Daoy (cell line): ENCODE data around the gene KRTAP5-9. TPM values are rescaled to one million over a fixed set of nuclear protein-coding genes. Genes with fewer than 3 reads are reported as not detected.
"Not testable (repeated sequence)": the region's sequence is repeated elsewhere in the genome, so short reads cannot be mapped to it uniquely, and the experiment has no call there.

Experiments used
- DNase-seq: peaks from one replicate; pipeline ENCODE4 v3.0.0-alpha.2; 2015; ENCODE audit warnings: low read depth
- total RNA-seq: library from RNA; depleted of rRNA; stranded (reverse); fragments of >200 nt; shearing (Covaris generic); gene quantifications from 2 replicates; pipeline ENCODE4 v1.2.3, GENCODE V29; 2014

KRTAP5-9 gene
- total RNA-seq, 1 experiment from 2014 or later = not detected

DNA sequence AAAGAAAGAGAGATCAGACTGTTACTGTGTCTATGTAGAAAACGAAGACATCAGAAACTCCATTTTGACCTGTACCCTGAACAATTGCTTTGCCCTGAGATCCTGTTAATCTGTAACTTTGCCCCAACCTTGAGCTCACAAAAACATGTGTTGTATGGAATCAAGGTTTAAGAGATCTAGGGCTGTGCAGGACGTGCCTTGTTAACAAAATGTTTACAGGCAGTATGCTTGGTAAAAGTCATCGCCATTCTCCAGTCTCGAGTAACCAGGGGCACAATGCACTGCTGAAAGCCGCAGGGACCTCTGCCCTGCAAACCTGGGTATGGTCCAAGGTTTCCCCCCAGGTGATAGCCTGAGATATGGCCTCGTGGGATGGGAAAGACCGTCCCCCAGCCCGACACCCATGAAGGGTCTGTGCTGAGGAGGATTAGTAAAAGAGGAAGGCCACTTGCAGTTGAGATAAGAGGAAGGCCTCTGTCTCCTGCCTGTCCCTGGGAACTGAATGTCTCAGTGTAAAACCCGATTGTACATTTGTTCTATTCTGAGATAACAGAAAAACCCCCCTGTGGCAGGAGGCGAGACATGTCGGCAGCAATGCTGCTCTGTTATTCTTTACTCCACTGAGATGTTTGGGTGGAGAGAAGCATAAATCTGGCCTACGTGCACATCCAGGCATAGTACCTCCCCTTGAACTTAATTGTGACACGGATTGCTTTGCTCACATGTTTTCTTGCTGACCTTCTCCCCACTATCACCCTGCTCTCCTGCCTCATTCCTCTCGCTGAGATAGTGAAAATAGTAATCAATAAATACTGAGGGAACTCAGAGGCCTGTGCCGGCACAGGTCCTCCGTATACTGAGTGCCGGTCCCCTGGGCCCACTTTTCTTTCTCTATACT, 13.3 kb upstream of the KRTAP5-9 start:
- DNase-seq = not testable (repeated sequence)

DNA sequence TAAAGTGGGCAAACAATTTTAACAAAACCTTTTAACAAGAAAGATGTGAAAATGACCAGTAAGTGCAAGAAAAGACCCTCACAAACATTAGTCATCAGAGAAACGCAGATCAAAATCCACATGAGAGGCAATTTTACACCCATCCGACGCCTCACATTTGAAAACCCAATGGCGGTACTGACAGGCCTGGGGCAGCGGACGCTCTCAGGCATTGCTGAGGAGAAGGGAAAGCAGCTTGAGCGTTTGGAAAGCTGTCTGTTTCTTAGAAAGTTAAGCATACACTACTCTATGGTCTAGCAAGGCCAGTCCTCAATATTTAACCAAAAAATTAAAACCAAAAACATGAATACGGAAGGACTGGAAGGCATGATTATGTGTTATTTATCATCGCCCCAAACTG, 12.4 kb upstream of the KRTAP5-9 start:
- DNase-seq = no peak

DNA sequence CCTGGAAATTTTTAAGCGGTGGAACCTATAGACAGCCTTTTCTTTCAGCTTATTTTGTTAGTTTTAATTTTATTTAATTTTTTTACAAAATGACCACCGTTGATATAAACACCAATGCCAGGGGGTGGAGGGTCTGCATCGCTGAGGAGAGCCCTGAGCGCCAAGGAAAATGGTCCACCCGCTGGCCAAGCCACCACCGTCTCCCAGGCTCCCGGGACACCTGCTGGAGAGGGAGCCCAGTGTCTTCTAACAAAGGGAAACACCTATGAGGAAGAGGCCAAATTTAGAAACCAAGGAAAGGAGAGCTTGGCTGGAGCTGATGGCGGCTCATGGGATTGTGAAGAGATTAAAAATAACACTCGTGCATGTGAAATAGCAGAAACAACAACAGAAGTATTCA, 10.7 kb upstream of the KRTAP5-9 start:
- DNase-seq = no peak

- not testable (repeated sequence) for DNase-seq
These were observed 10.1 kb upstream of the KRTAP5-9 start, which contains the start of gene KRTAP5-8 for GRCh38 chr11:71537977-71538665. KRTAP5-8 (plus strand) TSS chr11:71538025; CDS start chr11:71538056, 31 bp downstream.

DNA sequence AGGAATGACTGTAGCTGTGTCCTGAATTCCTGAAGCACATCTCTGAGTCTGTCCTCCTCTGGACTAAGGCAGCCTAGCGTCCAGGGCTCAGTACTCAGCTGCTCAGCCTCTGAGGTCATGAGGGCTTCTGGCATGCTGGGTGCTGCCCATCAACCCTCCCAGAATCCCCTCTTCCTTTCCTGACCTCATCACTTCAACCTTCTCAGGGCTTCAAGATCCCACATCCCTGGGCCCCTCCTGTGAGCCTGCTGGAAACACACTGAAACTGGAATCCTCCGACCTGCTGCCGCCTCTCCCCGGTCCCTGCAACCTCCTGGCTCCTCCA, 9.6 kb upstream of the KRTAP5-9 start:
- DNase-seq = no peak

GRCh38 chr11:71539017-71539416, 9.2 kb upstream of the KRTAP5-9 start:
- no peak for DNase-seq

DNA sequence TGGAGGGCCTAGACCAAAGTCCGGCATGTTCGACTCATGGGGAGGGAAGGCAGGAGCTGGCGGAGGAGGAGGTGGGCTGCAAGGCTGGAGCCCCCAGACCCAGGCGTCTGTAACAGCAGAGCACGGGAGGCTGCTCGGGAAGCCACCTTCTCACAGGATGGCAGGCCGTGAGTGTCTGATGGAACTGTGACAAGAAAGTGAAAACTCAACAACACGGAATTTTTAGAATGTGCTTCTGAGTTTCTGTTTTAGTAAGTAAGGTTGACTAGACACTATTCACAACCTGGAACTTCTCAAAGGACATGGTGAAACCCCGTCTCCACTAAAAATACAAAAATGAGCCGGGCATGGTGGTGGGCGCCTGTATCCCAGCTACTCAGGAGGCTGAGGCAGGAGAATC, 8.2 kb upstream of the KRTAP5-9 start:
- DNase-seq = not testable (repeated sequence)

DNA sequence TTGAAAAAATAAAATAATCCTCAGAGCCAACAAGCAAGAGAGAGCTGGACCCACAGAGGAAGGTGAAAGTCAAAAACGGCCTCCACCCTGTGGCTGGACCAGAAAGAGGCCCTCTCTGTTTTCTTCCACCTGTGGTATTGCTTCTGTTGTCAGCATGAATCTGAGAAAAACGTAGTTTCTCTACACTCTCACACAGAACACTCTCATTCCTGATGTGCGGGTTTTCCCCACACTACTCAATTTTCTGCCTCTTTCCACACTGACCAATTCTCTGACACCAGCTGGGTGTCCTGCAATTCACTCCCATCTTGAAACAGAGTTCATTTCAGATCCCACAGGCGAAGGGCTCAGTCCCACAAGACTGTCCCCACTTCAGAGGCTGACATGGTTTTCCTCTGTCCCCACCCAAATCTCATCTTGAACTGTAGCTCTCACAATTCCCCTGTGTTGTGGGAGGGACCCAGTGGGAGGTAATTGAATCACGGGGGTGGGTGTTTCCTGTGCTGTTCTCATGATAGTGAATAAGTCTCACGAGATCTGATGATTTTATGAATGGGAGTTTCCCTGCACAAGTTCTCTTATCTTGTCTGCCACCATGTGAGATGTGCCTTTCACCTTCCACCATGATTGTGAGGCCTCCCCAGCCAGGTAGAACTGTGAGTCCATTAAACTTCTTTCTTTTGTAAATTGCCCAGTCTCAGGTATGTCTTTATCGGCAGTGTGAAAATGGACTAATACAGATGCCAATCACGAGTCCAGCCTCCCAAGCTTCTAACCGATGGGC, 7.5 kb upstream of the KRTAP5-9 start:
- DNase-seq = not testable (repeated sequence)

GRCh38 chr11:71542382-71542781, 5.8 kb upstream of the KRTAP5-9 start:
- no peak for DNase-seq

- DNase-seq = peak; percentile 21
These were observed 5.1 kb upstream of the KRTAP5-9 start for GRCh38 chr11:71542879-71543777.

GRCh38 chr11:71543866-71544265, 4.4 kb upstream of the KRTAP5-9 start:
- DNase-seq = no peak

- DNase-seq = no peak
These were observed 3.5 kb upstream of the KRTAP5-9 start for GRCh38 chr11:71544525-71545214.

DNA sequence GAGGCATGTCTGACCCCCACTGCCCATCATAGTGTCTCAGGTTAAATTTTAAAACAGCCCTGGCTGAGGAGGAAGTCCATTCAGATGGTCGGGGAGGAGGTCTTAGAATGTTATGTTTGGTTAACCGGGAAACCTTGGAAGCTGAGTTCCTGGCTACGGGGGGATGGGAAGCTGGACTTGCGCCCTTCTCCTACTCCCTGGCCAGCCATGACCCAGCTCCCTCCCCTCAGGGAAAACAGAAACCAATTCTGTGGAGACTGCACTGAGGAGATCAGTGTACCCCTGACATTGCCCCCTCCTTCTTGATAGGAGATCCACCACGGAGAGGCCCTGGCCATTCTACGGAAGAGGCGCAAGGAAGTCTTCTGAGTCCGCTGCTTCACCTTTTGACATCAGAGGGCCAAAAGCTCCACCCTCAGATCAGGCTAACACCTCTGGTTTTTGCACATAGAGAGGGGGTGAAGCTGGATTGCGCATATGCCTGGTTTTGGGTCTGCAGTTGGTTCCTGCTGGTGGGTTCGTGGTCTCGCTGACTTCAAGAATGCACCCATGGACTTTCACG, 2.7 kb upstream of the KRTAP5-9 start:
- DNase-seq = no peak

DNA sequence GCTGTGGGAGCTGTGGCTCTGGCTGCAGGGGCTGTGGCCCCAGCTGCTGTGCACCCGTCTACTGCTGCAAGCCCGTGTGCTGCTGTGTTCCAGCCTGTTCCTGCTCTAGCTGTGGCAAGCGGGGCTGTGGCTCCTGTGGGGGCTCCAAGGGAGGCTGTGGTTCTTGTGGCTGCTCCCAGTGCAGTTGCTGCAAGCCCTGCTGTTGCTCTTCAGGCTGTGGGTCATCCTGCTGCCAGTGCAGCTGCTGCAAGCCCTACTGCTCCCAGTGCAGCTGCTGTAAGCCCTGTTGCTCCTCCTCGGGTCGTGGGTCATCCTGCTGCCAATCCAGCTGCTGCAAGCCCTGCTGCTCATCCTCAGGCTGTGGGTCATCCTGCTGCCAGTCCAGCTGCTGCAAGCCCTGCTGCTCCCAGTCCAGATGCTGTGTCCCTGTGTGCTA, 514 bp downstream of the KRTAP5-9 start:
- DNase-seq = no peak

DNA sequence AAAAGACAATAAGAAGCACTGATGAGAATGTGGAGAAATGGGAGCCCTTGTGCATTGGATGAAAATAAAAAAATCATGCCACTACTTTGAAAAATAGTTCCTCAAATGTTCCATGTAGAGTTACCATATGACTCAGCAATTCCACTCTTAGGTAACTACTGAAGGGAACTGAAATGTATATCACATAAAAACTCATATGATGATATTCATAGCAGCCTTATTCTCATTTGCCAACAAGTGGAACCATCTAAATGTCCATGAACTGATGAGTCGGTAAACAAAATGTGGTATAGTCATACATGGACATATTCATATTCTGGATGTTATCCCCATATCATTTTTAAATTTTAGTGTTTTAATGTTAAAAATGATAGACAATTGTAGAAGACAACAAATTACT, 3.5 kb downstream of the KRTAP5-9 start:
- DNase-seq = no peak

GRCh38 chr11:71554996-71555395, 6.8 kb downstream of the KRTAP5-9 start:
- DNase-seq = no peak

GRCh38 chr11:71555508-71555907, 7.3 kb downstream of the KRTAP5-9 start:
- DNase-seq = no peak

GRCh38 chr11:71556018-71556417, 7.8 kb downstream of the KRTAP5-9 start:
- DNase-seq = no peak

DNA sequence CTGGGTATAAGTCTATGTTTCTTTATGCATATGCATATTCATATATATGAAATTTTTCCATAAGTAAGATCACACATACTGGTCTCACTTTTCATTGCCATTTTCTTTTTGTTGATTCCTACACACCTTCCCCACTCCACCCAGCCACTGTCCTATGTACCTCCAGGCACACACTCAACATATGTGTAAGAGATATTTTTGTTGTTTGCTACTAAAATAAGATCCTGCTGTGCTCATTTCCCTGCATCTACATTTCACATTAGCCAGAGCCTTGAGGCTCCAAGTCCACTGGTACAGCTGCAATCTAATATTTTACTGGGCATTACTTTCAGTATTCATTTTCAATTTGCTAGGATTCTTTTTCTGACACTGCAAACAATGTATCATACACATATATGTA, 9.0 kb downstream of the KRTAP5-9 start:
- no peak for DNase-seq

DNA sequence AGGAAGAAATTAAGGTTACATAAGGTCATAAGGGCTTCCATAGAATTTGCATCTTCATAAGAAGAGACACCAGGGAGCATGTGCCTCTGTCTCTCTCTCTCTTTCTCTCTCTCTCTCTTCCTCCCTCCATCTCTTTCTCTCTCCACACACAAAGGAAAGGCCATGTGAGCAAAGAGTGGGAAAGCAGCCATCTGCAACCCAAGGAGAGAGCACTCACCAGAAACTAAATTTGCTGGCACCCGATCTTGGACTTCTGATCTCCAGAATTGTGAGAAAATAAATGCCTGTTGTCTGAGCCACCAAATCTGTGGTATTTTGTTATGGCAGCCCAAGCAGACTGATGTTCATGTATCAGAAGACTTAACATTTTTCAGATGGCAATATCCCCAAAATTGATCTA, 10.8 kb downstream of the KRTAP5-9 start:
- no peak for DNase-seq
